Caco-2 (cell line): Measurements from ENCODE around the gene PAK6. TPM values are rescaled to one million over a fixed set of nuclear protein-coding genes. Genes with fewer than 3 reads are reported as not detected.

Experiments used
- BruUV-seq: library from RNA; stranded (reverse); fragments of 400-500 nt; replicated peaks from 2 replicates; lab custom pipeline; 2021; lab: Mats Ljungman, UMichigan
- CTCF ChIA-PET: fragments of 300-600 bp; sonication (Branson Sonifier 250); formaldehyde crosslinking; loops from one replicate; lab custom pipeline; 2022; ENCODE audit warnings: antibody characterized with exemption; lab: Charles Lee
- POLR2A ChIA-PET: fragments of 300-600 bp; sonication (Branson Sonifier 250); formaldehyde crosslinking; loops from one replicate; lab custom pipeline; 2022; ENCODE audit warnings: antibody characterized with exemption; lab: Charles Lee
- DNase-seq, 2 experiments: peaks; one replicate each; pipeline versions ENCODE4 v3.0.0 to v3.0.0-alpha.2; 2020 to 2022
- H3K27me3 ChIP-seq: replicated peaks from 2 replicates; pipeline ENCODE4 v1.6.0; 2011; ENCODE audit warnings: low read length; ENCODE audit not compliant: control insufficient read depth, insufficient read depth
- H3K36me3 ChIP-seq: 2 replicates; pipeline ENCODE4 v1.5.1; 2011; ENCODE audit warnings: low read length; ENCODE audit not compliant: control insufficient read depth, insufficient read depth
- H3K4me1 ChIP-seq: fragments of 250-450 bp; sonication (Bioruptor Pico); 2 replicates; pipeline ENCODE4 v1.5.1; 2020; ENCODE audit warnings: mild to moderate bottlenecking
- H3K4me3 ChIP-seq: 2 replicates; pipeline ENCODE4 v1.5.1; 2011; ENCODE audit warnings: low read depth, mild to moderate bottlenecking, control low read depth, low read length
- H3K9me3 ChIP-seq: fragments of 250-450 bp; sonication (Bioruptor Pico); 2 replicates; pipeline ENCODE4 v1.5.1; 2020; ENCODE audit warnings: mild to moderate bottlenecking, moderate library complexity
- H3K27ac Mint-ChIP-seq: one replicate; pipeline ENCODE4 v1.8.0; 2022; ENCODE audit warnings: mixed read lengths; ENCODE audit not compliant: unreplicated experiment
- H3K27me3 Mint-ChIP-seq: one replicate; pipeline ENCODE4 v1.8.0; 2022; ENCODE audit warnings: mixed read lengths; ENCODE audit not compliant: insufficient read depth, unreplicated experiment
- H3K36me3 Mint-ChIP-seq: one replicate; pipeline ENCODE4 v1.8.0; 2022; ENCODE audit warnings: mild to moderate bottlenecking, mixed read lengths; ENCODE audit not compliant: insufficient read depth, unreplicated experiment
- H3K4me1 Mint-ChIP-seq: one replicate; pipeline ENCODE4 v1.8.0; 2022; ENCODE audit warnings: low read depth, mixed read lengths; ENCODE audit not compliant: unreplicated experiment
- H3K4me3 Mint-ChIP-seq: one replicate; pipeline ENCODE4 v1.8.0; 2022; ENCODE audit warnings: mild to moderate bottlenecking, moderate library complexity, mixed read lengths; ENCODE audit not compliant: unreplicated experiment
- H3K9me3 Mint-ChIP-seq: one replicate; pipeline ENCODE4 v1.8.0; 2022; ENCODE audit warnings: mixed read lengths; ENCODE audit not compliant: unreplicated experiment
- CTCF ChIP-seq, 2 experiments: fragments of 200-600 bp in 1 of 2; IDR thresholded peaks; 1 replicate in 1 of 2; 2 replicates in 1 of 2; pipeline versions ENCODE4 v1.5.1 to v1.8.0; 2011 to 2022; ENCODE audit warnings: antibody characterized with exemption in 1 of 2, control low read depth in 1 of 2, inconsistent platforms in 1 of 2, low read depth in 1 of 2, low read length in 1 of 2, mild to moderate bottlenecking in 1 of 2, moderate library complexity in 1 of 2; ENCODE audit not compliant: insufficient read depth in 1 of 2, severe bottlenecking in 1 of 2, unreplicated experiment in 1 of 2
- intact Hi-C: fragments of 100-400 bp; cut with micrococcal nuclease; formaldehyde crosslinking; loops from one replicate; pipeline ENCODE4 v1.10.0; 2022; ENCODE audit not compliant: unreplicated experiment
- total RNA-seq: library from RNA; stranded (reverse); gene quantifications from 2 replicates; pipeline ENCODE4 v1.2.3, GENCODE V29; 2022

PAK6 gene
- total RNA-seq, 1 experiment from 2014 or later = 20.7 TPM

DNA sequence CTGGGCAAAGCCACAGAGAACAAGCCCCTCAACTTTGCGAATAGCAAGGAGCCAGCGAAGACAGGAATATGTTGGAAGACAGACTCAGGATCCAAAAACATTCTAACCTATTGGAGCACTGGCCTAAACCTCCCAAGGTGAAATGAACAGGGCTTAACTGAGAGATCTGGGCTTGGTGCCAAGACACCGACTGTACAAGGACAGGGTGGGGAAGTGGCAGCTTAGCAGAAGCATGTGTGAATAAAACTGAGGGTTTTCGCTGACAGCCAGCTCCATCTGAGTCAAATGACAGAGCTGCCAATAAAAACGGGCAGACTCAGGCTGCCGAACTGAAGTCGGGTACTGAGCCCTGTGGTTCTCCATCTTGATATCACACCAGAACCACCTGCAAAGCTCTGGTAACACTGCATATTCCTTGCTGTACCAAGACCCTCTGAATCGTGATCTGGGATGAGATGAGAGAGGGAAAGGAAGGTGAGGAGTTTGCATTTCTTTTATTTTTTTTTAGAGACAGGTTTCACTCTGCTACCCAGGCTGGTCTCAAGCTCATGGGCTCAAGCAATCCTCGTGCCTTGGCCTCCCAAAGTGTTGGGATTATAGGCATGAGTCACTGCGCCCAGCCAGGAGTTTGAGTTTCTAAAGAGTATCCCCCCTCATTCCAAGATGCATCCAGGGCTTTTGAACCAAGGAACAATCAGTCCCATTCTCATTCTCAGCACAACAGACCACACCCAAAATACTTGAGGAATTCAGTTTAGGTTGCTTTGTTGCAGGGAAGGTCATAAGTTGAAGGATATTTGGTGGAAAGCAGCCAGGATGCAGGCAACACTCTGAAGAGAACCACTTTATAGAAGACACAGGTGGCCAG is 74.9 kb downstream of the PAK6 start:
- intact Hi-C loops = no loop called here
- BruUV-seq = no TSS peak
- no peaks in the 10 kb centered on the region for H3K4me1 Mint-ChIP-seq
- no peaks in the 10 kb centered on the region for H3K9me3 ChIP-seq
- CTCF ChIA-PET = interaction anchor here (1.3 kb wide), 1 partner anchor 24 kb away, joined by 5 read pairs; no protein-coding TSS in a partner anchor
- no peaks in the 10 kb centered on the region for H3K27me3 ChIP-seq
- DNase-seq = no peak
- POLR2A ChIA-PET = interaction anchor here (0.5 kb wide), 1 partner anchor 226 kb away, joined by 3 read pairs; no protein-coding TSS in a partner anchor
- no peaks in the 10 kb centered on the region for H3K36me3 Mint-ChIP-seq
- H3K36me3 ChIP-seq = no peaks in the 10 kb centered on the region
- no peaks in the 10 kb centered on the region for H3K4me1 ChIP-seq
- no peak overlapping the region for H3K27ac Mint-ChIP-seq
- no peaks in the 10 kb centered on the region for H3K9me3 Mint-ChIP-seq
- no peak overlapping the region for H3K4me3 Mint-ChIP-seq
- no peak overlapping the region for H3K4me3 ChIP-seq
- no peak for TF ChIP-seq CTCF (IDR thresholded peaks at IDR 0.05; ENCODE audit: insufficient read depth in 1 of 2, low read depth in 1 of 2, low read length in 1 of 2, severe bottlenecking in 1 of 2, unreplicated experiment in 1 of 2)
- H3K27me3 Mint-ChIP-seq = peaks cover 12% of the 10 kb centered on the region

DNA sequence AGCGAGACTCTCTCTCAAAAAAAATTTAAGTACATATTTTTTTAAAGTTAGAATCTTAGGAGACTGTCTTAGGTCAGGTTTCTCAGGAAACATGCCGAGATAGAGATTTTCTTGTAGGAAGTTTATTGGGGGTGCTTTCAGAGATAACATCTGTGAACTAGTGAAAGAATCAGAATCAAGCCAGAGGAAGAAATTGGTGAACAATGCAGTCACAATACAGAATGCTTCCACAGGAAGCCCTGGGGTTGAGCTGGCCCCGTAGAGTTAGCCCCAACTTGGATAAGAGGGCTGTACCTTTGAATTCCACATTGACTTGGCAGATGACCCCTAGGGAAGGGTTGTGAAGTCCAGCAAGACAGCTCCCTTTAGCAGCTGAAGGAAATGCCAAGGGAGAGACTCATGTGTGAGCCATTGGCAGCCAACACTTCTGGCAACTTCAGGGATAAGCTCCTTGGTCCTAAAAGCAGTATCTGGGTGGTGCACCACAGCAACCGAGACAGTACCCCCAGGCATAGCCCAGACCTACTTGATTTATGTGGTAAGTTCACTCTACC is 75.9 kb downstream of the PAK6 start:
- no peak for DNase-seq
- Mint-ChIP-seq H3K27me3 (peaks cover 12% of the 10 kb centered on the region), H3K4me1 (peaks cover under 1% of the 10 kb centered on the region), H3K4me3 (no peak overlapping the region), H3K9me3 (no peaks in the 10 kb centered on the region), H3K36me3 (no peaks in the 10 kb centered on the region), H3K27ac (no peak overlapping the region)
- Histone ChIP-seq H3K4me1 (no peaks in the 10 kb centered on the region), H3K27me3 (no peaks in the 10 kb centered on the region), H3K4me3 (no peak overlapping the region), H3K36me3 (no peaks in the 10 kb centered on the region), H3K9me3 (no peaks in the 10 kb centered on the region)
- intact Hi-C loops = no loop called here
- BruUV-seq = no TSS peak
- CTCF ChIA-PET = no interaction called here
- TF ChIP-seq CTCF (IDR thresholded peaks at IDR 0.05; ENCODE audit: insufficient read depth in 1 of 2, low read depth in 1 of 2, low read length in 1 of 2, severe bottlenecking in 1 of 2, unreplicated experiment in 1 of 2) = no peak
- POLR2A ChIA-PET = no interaction called here

DNA sequence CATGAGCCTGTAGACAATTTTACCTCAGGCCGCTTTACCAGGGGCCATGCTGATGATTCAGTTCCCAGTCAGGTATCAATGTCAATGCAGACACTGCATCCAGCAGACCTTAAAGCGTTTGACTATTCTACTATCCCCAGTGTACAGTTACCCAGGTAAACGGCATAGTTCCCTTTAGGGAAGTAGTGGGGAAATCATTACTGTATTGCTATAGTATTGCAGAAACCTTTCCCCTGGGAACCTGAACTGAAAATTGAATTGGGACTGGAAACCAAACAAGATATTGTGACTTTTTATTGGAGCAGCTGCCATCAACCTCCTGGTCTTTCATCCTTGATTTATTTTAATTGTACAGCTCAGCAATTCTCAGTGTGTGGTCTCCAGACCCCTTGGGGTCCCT is 78.1 kb downstream of the PAK6 start:
- H3K4me3 ChIP-seq = no peak overlapping the region
- intact Hi-C loops = no loop called here
- Mint-ChIP-seq H3K36me3 (no peaks in the 10 kb centered on the region), H3K27me3 (peaks cover 12% of the 10 kb centered on the region), H3K4me1 (peaks cover 16% of the 10 kb centered on the region), H3K27ac (no peak overlapping the region), H3K4me3 (no peak overlapping the region), H3K9me3 (no peaks in the 10 kb centered on the region)
- TF ChIP-seq CTCF (IDR thresholded peaks at IDR 0.05; ENCODE audit: insufficient read depth in 1 of 2, low read depth in 1 of 2, low read length in 1 of 2, severe bottlenecking in 1 of 2, unreplicated experiment in 1 of 2) = no peak
- ChIA-PET POLR2A (no interaction called here), CTCF (no interaction called here)
- H3K27me3 ChIP-seq = no peaks in the 10 kb centered on the region
- BruUV-seq = no TSS peak
- no peaks in the 10 kb centered on the region for H3K9me3 ChIP-seq
- no peak for DNase-seq
- H3K36me3 ChIP-seq = no peaks in the 10 kb centered on the region
- H3K4me1 ChIP-seq = peaks cover 10% of the 10 kb centered on the region; the same call in 1 of the 2 replicates
